Neural cell (in vitro differentiated cells): ENCODE results near the gene LTBP1. TPM values are rescaled to one million over a fixed set of nuclear protein-coding genes. Genes with fewer than 3 reads are reported as not detected.

Experiments used
- H2AFZ ChIP-seq: fragments of 200-600, 300-800 bp; sonication (generic), shearing (Covaris generic); 2 replicates; pipeline ENCODE4 v1.6.0; 2014; ENCODE audit warnings: low read depth, mild to moderate bottlenecking, antibody characterized with exemption, low read length, moderate library complexity
- H3F3A ChIP-seq: fragments of 200-600 bp; shearing (Covaris generic); 2 replicates; pipeline ENCODE4 v1.6.1; 2016; ENCODE audit warnings: mild to moderate bottlenecking, moderate library complexity, mixed read lengths, antibody characterized with exemption, low read length; ENCODE audit not compliant: insufficient read depth, poor library complexity, severe bottlenecking
- H3K27ac ChIP-seq: fragments of 200-600, 300-800 bp; sonication (generic), shearing (Covaris generic); 2 replicates; pipeline ENCODE4 v1.5.1; 2014; ENCODE audit warnings: mild to moderate bottlenecking, low read length, moderate library complexity
- H3K27me3 ChIP-seq: fragments of 300-800, 200-600 bp; sonication (generic), shearing (Covaris generic); 2 replicates; pipeline ENCODE4 v1.6.0; 2014; ENCODE audit warnings: mild to moderate bottlenecking, low read depth, low read length, moderate library complexity; ENCODE audit not compliant: insufficient read depth
- H3K36me3 ChIP-seq: fragments of 300-800, 200-600 bp; sonication (generic), shearing (Covaris generic); 2 replicates; pipeline ENCODE4 v1.5.1; 2014; ENCODE audit warnings: mild to moderate bottlenecking, antibody characterized with exemption, low read length, moderate library complexity; ENCODE audit not compliant: insufficient read depth
- H3K4me2 ChIP-seq: fragments of 300-800, 200-600 bp; sonication (generic), shearing (Covaris generic); 2 replicates; pipeline ENCODE4 v1.6.0; 2014; ENCODE audit warnings: mild to moderate bottlenecking, low read length
- H3K4me3 ChIP-seq: fragments of 300-800, 200-600 bp; sonication (generic), shearing (Covaris generic); 2 replicates; pipeline ENCODE4 v1.5.1; 2014; ENCODE audit warnings: mild to moderate bottlenecking, low read length, moderate library complexity
- H3K79me2 ChIP-seq: fragments of 200-600 bp; shearing (Covaris generic); replicated peaks from 2 replicates; pipeline ENCODE4 v1.6.0; 2014; ENCODE audit warnings: mild to moderate bottlenecking, low read length, moderate library complexity; ENCODE audit not compliant: insufficient read depth
- H3K9ac ChIP-seq: fragments of 300-800, 200-600 bp; sonication (generic), shearing (Covaris generic); 2 replicates; pipeline ENCODE4 v1.6.1; 2016; ENCODE audit warnings: mild to moderate bottlenecking, low read length, mixed read lengths
- H3K9me2 ChIP-seq: fragments of 200-600 bp; shearing (Covaris generic); 2 replicates; pipeline ENCODE4 v1.6.1; 2016; ENCODE audit warnings: mild to moderate bottlenecking, low read length, mixed read lengths; ENCODE audit not compliant: insufficient read depth
- H3K9me3 ChIP-seq: fragments of 200-600, 300-800 bp; sonication (generic), shearing (Covaris generic); 2 replicates; pipeline ENCODE4 v1.6.1; 2016; ENCODE audit warnings: mild to moderate bottlenecking, mixed run types, low read length, moderate library complexity, mixed read lengths
- H4K20me1 ChIP-seq: fragments of 200-600 bp; shearing (Covaris generic); 2 replicates; pipeline ENCODE4 v1.6.1; 2016; ENCODE audit warnings: mild to moderate bottlenecking, mixed run types; ENCODE audit not compliant: insufficient read depth
- EP300 ChIP-seq: fragments of 450-650 bp; conservative IDR thresholded peaks from 2 replicates; pipeline ENCODE4 v1.6.1; 2014; ENCODE audit warnings: antibody characterized with exemption, mild to moderate bottlenecking, moderate library complexity; ENCODE audit not compliant: poor library complexity, severe bottlenecking
- EZH2 ChIP-seq: fragments of 200-600, 300-800 bp; shearing (Covaris generic), sonication (generic); IDR thresholded peaks from 2 replicates; pipeline ENCODE4 v1.6.1; 2014; ENCODE audit warnings: antibody characterized with exemption, low read length, borderline replicate concordance, mild to moderate bottlenecking; ENCODE audit not compliant: insufficient read depth, poor library complexity, severe bottlenecking
- MXI1 ChIP-seq: fragments of 450-650 bp; conservative IDR thresholded peaks from 2 replicates; pipeline ENCODE4 v1.6.1; 2014; ENCODE audit warnings: antibody characterized with exemption, mild to moderate bottlenecking; ENCODE audit not compliant: poor library complexity, severe bottlenecking
- POLR2AphosphoS5 ChIP-seq: IDR thresholded peaks from 2 replicates; pipeline ENCODE4 v1.6.1; 2012
- RAD21 ChIP-seq: fragments of 450-650 bp; conservative IDR thresholded peaks from 2 replicates; pipeline ENCODE4 v1.6.1; 2014; ENCODE audit warnings: antibody characterized with exemption, mild to moderate bottlenecking, moderate library complexity
- SMC3 ChIP-seq: fragments of 450-650 bp; conservative IDR thresholded peaks from 2 replicates; pipeline ENCODE4 v1.6.1; 2014; ENCODE audit warnings: antibody characterized with exemption, mild to moderate bottlenecking, moderate library complexity; ENCODE audit not compliant: poor library complexity
- TAF1 ChIP-seq: IDR thresholded peaks from 2 replicates; pipeline ENCODE4 v1.6.1; 2012; ENCODE audit warnings: low read depth
- polyA plus RNA-seq: library from polyadenylated mRNA; depleted of rRNA; stranded (reverse); fragments of >200 nt; gene quantifications from 2 replicates; pipeline ENCODE4 v1.2.3, GENCODE V29; 2014
- TF ChIP-seq, protein P1 (sequence below): IDR thresholded peaks from 2 replicates; pipeline ENCODE4 v1.6.1; 2012; ENCODE audit warnings: borderline replicate concordance
- TF ChIP-seq, protein P2 (sequence below): fragments of 450-650 bp; IDR thresholded peaks from 2 replicates; pipeline ENCODE4 v1.5.1; 2014; ENCODE audit warnings: antibody characterized with exemption, mild to moderate bottlenecking, moderate library complexity; ENCODE audit not compliant: poor library complexity, severe bottlenecking

LTBP1 gene
- polyA plus RNA-seq, 1 donor from 2014 or later = 1.8 TPM

DNA sequence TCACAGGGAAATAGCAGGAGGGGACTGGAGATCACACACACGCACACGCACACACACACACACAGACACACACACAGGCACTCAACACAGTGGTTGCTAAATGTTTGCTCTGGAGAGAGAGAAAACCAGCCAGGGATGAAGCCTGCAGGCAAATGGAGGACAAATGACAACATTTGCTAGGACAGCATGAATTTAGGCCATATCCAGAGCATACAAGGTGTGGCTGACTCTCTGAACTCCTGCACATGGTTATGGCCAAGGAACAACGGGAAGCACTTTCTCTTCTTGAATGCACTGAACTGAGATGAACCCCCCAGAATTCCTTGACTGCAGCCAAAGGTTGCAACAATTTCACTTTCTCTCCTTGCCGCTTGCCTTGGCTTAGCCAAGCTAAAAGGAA lies 299.7 kb downstream of the LTBP1 start:
- Histone ChIP-seq H3K4me3 (no peak overlapping the region), H3K9ac (no peak overlapping the region), H3K9me2 (no peaks in the 10 kb centered on the region), H3K4me2 (no peak overlapping the region), H3K9me3 (no peaks in the 10 kb centered on the region), H3K36me3 (no peaks in the 10 kb centered on the region), H4K20me1 (no peaks in the 10 kb centered on the region), H2AFZ (no peak overlapping the region), H3K27me3 (no peaks in the 10 kb centered on the region), H3K79me2 (no peaks in the 10 kb centered on the region), H3F3A (no peaks in the 10 kb centered on the region), H3K27ac (no peak overlapping the region)
- TF ChIP-seq POLR2AphosphoS5 = no peak
- TF ChIP-seq, protein P1, sequence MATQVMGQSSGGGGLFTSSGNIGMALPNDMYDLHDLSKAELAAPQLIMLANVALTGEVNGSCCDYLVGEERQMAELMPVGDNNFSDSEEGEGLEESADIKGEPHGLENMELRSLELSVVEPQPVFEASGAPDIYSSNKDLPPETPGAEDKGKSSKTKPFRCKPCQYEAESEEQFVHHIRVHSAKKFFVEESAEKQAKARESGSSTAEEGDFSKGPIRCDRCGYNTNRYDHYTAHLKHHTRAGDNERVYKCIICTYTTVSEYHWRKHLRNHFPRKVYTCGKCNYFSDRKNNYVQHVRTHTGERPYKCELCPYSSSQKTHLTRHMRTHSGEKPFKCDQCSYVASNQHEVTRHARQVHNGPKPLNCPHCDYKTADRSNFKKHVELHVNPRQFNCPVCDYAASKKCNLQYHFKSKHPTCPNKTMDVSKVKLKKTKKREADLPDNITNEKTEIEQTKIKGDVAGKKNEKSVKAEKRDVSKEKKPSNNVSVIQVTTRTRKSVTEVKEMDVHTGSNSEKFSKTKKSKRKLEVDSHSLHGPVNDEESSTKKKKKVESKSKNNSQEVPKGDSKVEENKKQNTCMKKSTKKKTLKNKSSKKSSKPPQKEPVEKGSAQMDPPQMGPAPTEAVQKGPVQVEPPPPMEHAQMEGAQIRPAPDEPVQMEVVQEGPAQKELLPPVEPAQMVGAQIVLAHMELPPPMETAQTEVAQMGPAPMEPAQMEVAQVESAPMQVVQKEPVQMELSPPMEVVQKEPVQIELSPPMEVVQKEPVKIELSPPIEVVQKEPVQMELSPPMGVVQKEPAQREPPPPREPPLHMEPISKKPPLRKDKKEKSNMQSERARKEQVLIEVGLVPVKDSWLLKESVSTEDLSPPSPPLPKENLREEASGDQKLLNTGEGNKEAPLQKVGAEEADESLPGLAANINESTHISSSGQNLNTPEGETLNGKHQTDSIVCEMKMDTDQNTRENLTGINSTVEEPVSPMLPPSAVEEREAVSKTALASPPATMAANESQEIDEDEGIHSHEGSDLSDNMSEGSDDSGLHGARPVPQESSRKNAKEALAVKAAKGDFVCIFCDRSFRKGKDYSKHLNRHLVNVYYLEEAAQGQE = no peak
- no peak for TF ChIP-seq EZH2
- TF ChIP-seq RAD21 = no peak
- TF ChIP-seq, protein P2, sequence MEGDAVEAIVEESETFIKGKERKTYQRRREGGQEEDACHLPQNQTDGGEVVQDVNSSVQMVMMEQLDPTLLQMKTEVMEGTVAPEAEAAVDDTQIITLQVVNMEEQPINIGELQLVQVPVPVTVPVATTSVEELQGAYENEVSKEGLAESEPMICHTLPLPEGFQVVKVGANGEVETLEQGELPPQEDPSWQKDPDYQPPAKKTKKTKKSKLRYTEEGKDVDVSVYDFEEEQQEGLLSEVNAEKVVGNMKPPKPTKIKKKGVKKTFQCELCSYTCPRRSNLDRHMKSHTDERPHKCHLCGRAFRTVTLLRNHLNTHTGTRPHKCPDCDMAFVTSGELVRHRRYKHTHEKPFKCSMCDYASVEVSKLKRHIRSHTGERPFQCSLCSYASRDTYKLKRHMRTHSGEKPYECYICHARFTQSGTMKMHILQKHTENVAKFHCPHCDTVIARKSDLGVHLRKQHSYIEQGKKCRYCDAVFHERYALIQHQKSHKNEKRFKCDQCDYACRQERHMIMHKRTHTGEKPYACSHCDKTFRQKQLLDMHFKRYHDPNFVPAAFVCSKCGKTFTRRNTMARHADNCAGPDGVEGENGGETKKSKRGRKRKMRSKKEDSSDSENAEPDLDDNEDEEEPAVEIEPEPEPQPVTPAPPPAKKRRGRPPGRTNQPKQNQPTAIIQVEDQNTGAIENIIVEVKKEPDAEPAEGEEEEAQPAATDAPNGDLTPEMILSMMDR = no peak
- no peak for TF ChIP-seq TAF1
- TF ChIP-seq SMC3 = no peak
- TF ChIP-seq EP300 = no peak
- no peak for TF ChIP-seq MXI1

DNA sequence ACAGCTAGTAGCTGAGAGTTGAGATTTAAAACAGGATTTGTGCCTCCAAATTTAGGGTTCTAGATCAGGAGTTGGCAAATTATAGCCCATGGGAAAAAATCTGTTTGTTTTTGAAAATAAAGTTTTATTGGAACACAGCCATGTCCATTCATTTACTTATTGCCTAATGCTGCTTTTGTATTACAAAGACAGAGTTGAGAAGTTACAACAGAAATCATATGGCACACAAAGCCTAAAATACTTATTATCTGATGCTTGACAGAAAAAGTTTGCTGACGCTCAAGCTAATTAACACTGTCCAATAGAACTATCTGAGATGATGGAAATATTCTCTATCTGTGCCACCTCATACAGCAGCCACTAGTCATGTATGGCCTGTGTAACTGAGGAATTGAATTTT lies 300.6 kb downstream of the LTBP1 start:
- Histone ChIP-seq H3K4me2 (no peak overlapping the region), H3K9me2 (no peaks in the 10 kb centered on the region), H3K9me3 (no peaks in the 10 kb centered on the region), H3K27me3 (no peaks in the 10 kb centered on the region), H3K36me3 (no peaks in the 10 kb centered on the region), H3F3A (no peaks in the 10 kb centered on the region), H3K4me3 (no peak overlapping the region), H3K27ac (no peak overlapping the region), H2AFZ (no peak overlapping the region), H3K9ac (no peak overlapping the region), H3K79me2 (no peaks in the 10 kb centered on the region), H4K20me1 (no peaks in the 10 kb centered on the region)
- TF ChIP-seq SMC3 = no peak

DNA sequence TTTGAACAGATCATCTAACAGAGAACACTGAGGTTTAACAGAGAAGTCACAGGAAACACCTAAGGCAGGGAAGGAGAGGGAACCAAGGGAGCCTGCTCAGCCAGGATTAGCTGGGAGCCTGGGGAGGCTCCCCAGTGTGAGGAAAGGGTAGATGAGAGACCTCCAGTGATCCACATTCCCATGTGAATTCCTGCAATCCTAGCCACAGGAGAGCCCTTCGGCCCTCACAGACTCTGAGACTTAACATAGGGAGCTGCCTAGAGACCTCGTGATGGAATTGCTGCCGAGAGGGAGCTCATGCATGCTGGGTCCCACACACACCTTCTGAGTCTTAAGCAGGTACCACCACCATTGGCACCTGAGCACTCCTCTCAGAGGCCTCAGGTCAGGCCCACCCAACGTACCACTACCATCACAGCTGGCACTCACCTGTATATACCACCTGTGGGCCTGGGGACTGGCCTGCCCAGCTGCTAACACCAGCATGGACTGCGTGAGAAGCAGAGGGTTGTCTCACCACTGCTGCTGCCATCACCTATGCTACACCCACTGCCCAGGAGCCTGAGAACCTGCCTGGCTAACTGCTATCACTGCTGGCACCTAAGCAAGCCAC lies 303.8 kb downstream of the LTBP1 start:
- Histone ChIP-seq H3F3A (no peaks in the 10 kb centered on the region), H3K36me3 (no peaks in the 10 kb centered on the region), H3K4me2 (no peak overlapping the region), H3K9me2 (no peaks in the 10 kb centered on the region), H3K27ac (no peak overlapping the region), H2AFZ (no peak overlapping the region), H3K4me3 (no peak overlapping the region), H3K27me3 (no peaks in the 10 kb centered on the region), H3K79me2 (no peaks in the 10 kb centered on the region), H3K9ac (no peak overlapping the region), H3K9me3 (no peaks in the 10 kb centered on the region), H4K20me1 (no peaks in the 10 kb centered on the region)
- TF ChIP-seq, protein P1 = no peak
- TF ChIP-seq SMC3 = no peak
- TF ChIP-seq RAD21 = no peak
- no peak for TF ChIP-seq POLR2AphosphoS5
- TF ChIP-seq, protein P2 = no peak
- no peak for TF ChIP-seq MXI1
- TF ChIP-seq TAF1 = no peak
- TF ChIP-seq EP300 = no peak
- no peak for TF ChIP-seq EZH2
